GM21737 (cell line): ENCODE results near the gene LHFPL5.

Experiments
- ATAC-seq: cut with Tn5 transposase; IDR thresholded peaks from one replicate; pipeline ENCODE4 v1.9.1; 2021; ENCODE audit warnings: mild to moderate bottlenecking, moderate library complexity; ENCODE audit not compliant: unreplicated experiment

LHFPL5 gene

GRCh38 chr6:35804996-35805736 lies at the start of gene LHFPL5:
LHFPL5 (plus strand) TSS chr6:35805352; CDS start chr6:35805671, 319 bp downstream.
- ATAC-seq: no peak

GRCh38 chr6:35757456-35758123 lies 47.6 kb upstream of the LHFPL5 start:
- no peak for ATAC-seq

- ATAC-seq: no peak
These were observed 45.7 kb upstream of the LHFPL5 start for GRCh38 chr6:35759426-35759825.

GRCh38 chr6:35765739-35766138 lies 39.4 kb upstream of the LHFPL5 start:
- ATAC-seq: no peak

GRCh38 chr6:35769211-35769610 lies 35.9 kb upstream of the LHFPL5 start:
- ATAC-seq: no peak

- ATAC-seq: no peak
These were observed 33.9 kb upstream of the LHFPL5 start for GRCh38 chr6:35771343-35771627.

- ATAC-seq: no peak
These were observed 30.9 kb upstream of the LHFPL5 start for GRCh38 chr6:35774116-35774794.

- ATAC-seq: no peak
These were observed 30.1 kb upstream of the LHFPL5 start for GRCh38 chr6:35775031-35775430.

GRCh38 chr6:35776364-35777215 lies 28.6 kb upstream of the LHFPL5 start, which contains the start of gene CLPSL2:
CLPSL2 (plus strand) TSS chr6:35776598; CDS start chr6:35776619, 21 bp downstream.
- ATAC-seq: no peak

- ATAC-seq: no peak
These were observed 27.6 kb upstream of the LHFPL5 start for GRCh38 chr6:35777356-35778102.

GRCh38 chr6:35778437-35778836 lies 26.7 kb upstream of the LHFPL5 start:
- ATAC-seq: no peak

GRCh38 chr6:35780719-35781118 lies 24.4 kb upstream of the LHFPL5 start, which contains the start of gene CLPSL1:
CLPSL1 (plus strand) TSS chr6:35781019; CDS start chr6:35781111, 92 bp downstream.
- ATAC-seq: no peak

- ATAC-seq: no peak
These were observed 23.9 kb upstream of the LHFPL5 start for GRCh38 chr6:35781290-35781689.

- ATAC-seq: no peak
These were observed 22.7 kb upstream of the LHFPL5 start for GRCh38 chr6:35782424-35782823.

- no peak for ATAC-seq
These were observed 21.0 kb upstream of the LHFPL5 start for GRCh38 chr6:35784200-35784599.

GRCh38 chr6:35786272-35786671 lies 18.9 kb upstream of the LHFPL5 start:
- no peak for ATAC-seq

- ATAC-seq: no peak
These were observed 18.3 kb upstream of the LHFPL5 start for GRCh38 chr6:35786810-35787209.

GRCh38 chr6:35787266-35788218 lies 17.6 kb upstream of the LHFPL5 start:
- no peak for ATAC-seq

- no peak for ATAC-seq
These were observed 16.6 kb upstream of the LHFPL5 start for GRCh38 chr6:35788423-35788982.
